ENCODE measurements around the gene RYR2. TPM values are rescaled to one million over a fixed set of nuclear protein-coding genes. Genes with fewer than 3 reads are reported as not detected.

The RYR2 gene
- polyA plus RNA-seq, 1 of the 3 experiments (the other 2 are of a cell fraction) = under 0.01 TPM

- no peak overlapping the region for H3K4me3 ChIP-seq (ENCODE audit: low read depth in 2 of 2, low read length in 1 of 2)
- no peaks in the 10 kb centered on the region for H3K36me3 ChIP-seq (replicated peaks in 1 of 2; ENCODE audit: control insufficient read depth in 1 of 2, insufficient read depth in 2 of 2, low read length in 1 of 2)
- H3K27ac ChIP-seq (ENCODE audit: low read depth in 2 of 2, low read length in 1 of 2) = no peak overlapping the region
- WGBS (ENCODE audit: low lambda C conversion rate) = 25% methylated on average over 4 of the region's 4 CpGs
- no peaks in the 10 kb centered on the region for H3F3A ChIP-seq (replicated peaks; ENCODE audit: insufficient read depth)
- POLR2A ChIA-PET = no interaction called here
- peaks cover 2% of the 10 kb centered on the region; the same call in 1 of the 2 replicates for H3K9me2 ChIP-seq
- no peak overlapping the region for H3K9ac ChIP-seq
- H4K20me1 ChIP-seq (ENCODE audit: insufficient read depth) = no peaks in the 10 kb centered on the region
- peaks cover 0 to 3% of the 10 kb centered on the region in 2 experiments; a peak in 2 of 4 replicates for H3K4me1 ChIP-seq (ENCODE audit: control insufficient read depth in 1 of 2, insufficient read depth in 2 of 2, low read depth in 1 of 2, low read length in 1 of 2)
- no peak overlapping the region for H3K4me2 ChIP-seq
- H3K79me2 ChIP-seq (ENCODE audit: insufficient read depth) = no peaks in the 10 kb centered on the region
- no peak overlapping the region for H2AFZ ChIP-seq (ENCODE audit: low read depth)
- no peak for TF ChIP-seq TEAD4 (IDR thresholded peaks at IDR 0.05; ENCODE audit: borderline replicate concordance, insufficient read depth)
- TF ChIP-seq PBX3 (IDR thresholded peaks at IDR 0.05) = no peak
- no peak for TF ChIP-seq EZH2phosphoT487 (IDR thresholded peaks at IDR 0.05; ENCODE audit: borderline replicate concordance, low read depth)
- no peak for DNase-seq
- H3K27me3 ChIP-seq (ENCODE audit: insufficient read depth) = no peaks in the 10 kb centered on the region
- CTCF ChIA-PET = no interaction called here
- H3K9me3 ChIP-seq = no peaks in the 10 kb centered on the region
Measured at GRCh38 chr1:237527761-237528160, 485.8 kb downstream of the RYR2 start.

- no peaks in the 10 kb centered on the region for H3K9me3 ChIP-seq
- H3K9me2 ChIP-seq = peaks cover 2% of the 10 kb centered on the region; the same call in 1 of the 2 replicates
- no peak overlapping the region for H2AFZ ChIP-seq (ENCODE audit: low read depth)
- no peak overlapping the region for H3K4me2 ChIP-seq
- WGBS (ENCODE audit: low lambda C conversion rate) = 27% methylated on average over 2 of the region's 2 CpGs
- ChIA-PET POLR2A (no interaction called here), CTCF (no interaction called here)
- peak; percentile 37 for DNase-seq
- H3K4me3 ChIP-seq (ENCODE audit: low read depth in 2 of 2, low read length in 1 of 2) = no peak overlapping the region
- H4K20me1 ChIP-seq (ENCODE audit: insufficient read depth) = no peaks in the 10 kb centered on the region
- H3K36me3 ChIP-seq (replicated peaks in 1 of 2; ENCODE audit: control insufficient read depth in 1 of 2, insufficient read depth in 2 of 2, low read length in 1 of 2) = no peaks in the 10 kb centered on the region
- peaks cover 0 to 3% of the 10 kb centered on the region in 2 experiments; a peak in 2 of 4 replicates for H3K4me1 ChIP-seq (ENCODE audit: control insufficient read depth in 1 of 2, insufficient read depth in 2 of 2, low read depth in 1 of 2, low read length in 1 of 2)
- peak overlapping the region in 1 of 2 experiments; percentile 4; a peak in 1 of 4 replicates for H3K27ac ChIP-seq (ENCODE audit: low read depth in 2 of 2, low read length in 1 of 2)
- H3K79me2 ChIP-seq (ENCODE audit: insufficient read depth) = no peaks in the 10 kb centered on the region
- no peaks in the 10 kb centered on the region for H3K27me3 ChIP-seq (ENCODE audit: insufficient read depth)
- TF ChIP-seq CHD2 (IDR thresholded peaks at IDR 0.05; ENCODE audit: low read length, partially characterized antibody) = no peak
- no peak for TF ChIP-seq USF2 (IDR thresholded peaks at IDR 0.05; ENCODE audit: borderline replicate concordance, low read depth, low read length)
- no peak for TF ChIP-seq TEAD4 (IDR thresholded peaks at IDR 0.05; ENCODE audit: borderline replicate concordance, insufficient read depth)
- no peak for TF ChIP-seq CTCF (IDR thresholded peaks at IDR 0.05)
- no peak for TF ChIP-seq TCF12 (IDR thresholded peaks at IDR 0.05)
- TF ChIP-seq YY1 (IDR thresholded peaks at IDR 0.05; ENCODE audit: low read depth) = no peak
- no peak for TF ChIP-seq TAF1 (IDR thresholded peaks at IDR 0.05; ENCODE audit: borderline replicate concordance, low read depth, low read length)
- TF ChIP-seq NRF1 (IDR thresholded peaks at IDR 0.05; ENCODE audit: low read depth, low read length) = no peak
- no peak for TF ChIP-seq EZH2phosphoT487 (IDR thresholded peaks at IDR 0.05; ENCODE audit: borderline replicate concordance, low read depth)
- no peak for TF ChIP-seq GABPA (IDR thresholded peaks at IDR 0.05; ENCODE audit: low read depth)
- H3K9ac ChIP-seq = no peak overlapping the region
- H3F3A ChIP-seq (replicated peaks; ENCODE audit: insufficient read depth) = no peaks in the 10 kb centered on the region
Measured at GRCh38 chr1:237528545-237528944, 486.6 kb downstream of the RYR2 start.

Data from SK-N-SH (cell line).